ENCODE results near the gene ATRIP.
"Not testable (repeated sequence)": the region's sequence is repeated elsewhere in the genome, so short reads cannot be mapped to it uniquely, and the experiment has no call there.

Gene ATRIP

GRCh38 chr3:48456456-48456855 lies 9.9 kb downstream of the ATRIP start:
- POLR2A ChIA-PET, result no interaction called here
- no peak for DNase-seq (ENCODE audit: extremely low spot score)
- CTCF ChIA-PET, result interaction anchor here (1.3 to 6.5 kb wide), 4 partner anchors 16 to 231 kb away, joined by 3 to 53 read pairs (median 6); no protein-coding TSS in a partner anchor
- TF ChIP-seq CTCF (IDR thresholded peaks at IDR 0.05; ENCODE audit: control extremely low read depth, extremely low read depth, low read depth, missing control alignments), result no peak

GRCh38 chr3:48459331-48459730 lies 12.8 kb downstream of the ATRIP start:
- ChIA-PET CTCF (interaction anchor here (1.1 to 2.2 kb wide), 3 partner anchors 23 to 90 kb away, joined by 4 to 15 read pairs (median 4); no protein-coding TSS in a partner anchor), POLR2A (no interaction called here)
- no peak for TF ChIP-seq CTCF (IDR thresholded peaks at IDR 0.05; ENCODE audit: control extremely low read depth, extremely low read depth, low read depth, missing control alignments)
- DNase-seq (ENCODE audit: extremely low spot score), result no peak

GRCh38 chr3:48459773-48460516 lies 13.4 kb downstream of the ATRIP start:
- TF ChIP-seq CTCF (IDR thresholded peaks at IDR 0.05; ENCODE audit: control extremely low read depth, extremely low read depth, low read depth, missing control alignments), result no peak
- CTCF ChIA-PET, result interaction anchor here (1.4 kb wide), 1 partner anchor 24 kb away, joined by 4 read pairs; no protein-coding TSS in a partner anchor

GRCh38 chr3:48460517-48460902 lies 14.0 kb downstream of the ATRIP start:
- POLR2A ChIA-PET, result no interaction called here

More at GRCh38 chr3:48459773-48460516, 13.4 kb downstream of the ATRIP start:
- no peak for DNase-seq (ENCODE audit: extremely low spot score)
- POLR2A ChIA-PET, result no interaction called here

GRCh38 chr3:48461767-48462166 lies 15.2 kb downstream of the ATRIP start:
- CTCF ChIA-PET, result interaction anchor here (1.4 to 4.5 kb wide), 3 partner anchors 8 to 26 kb away, joined by 5 to 17 read pairs (median 5); no protein-coding TSS in a partner anchor

More at GRCh38 chr3:48460517-48460902, 14.0 kb downstream of the ATRIP start:
- CTCF ChIA-PET, result interaction anchor here (1.4 to 2.0 kb wide), 2 partner anchors 23 to 25 kb away, joined by 4 to 5 read pairs; no protein-coding TSS in a partner anchor
- no peak for DNase-seq (ENCODE audit: extremely low spot score)
- TF ChIP-seq CTCF (IDR thresholded peaks at IDR 0.05; ENCODE audit: control extremely low read depth, extremely low read depth, low read depth, missing control alignments), result no peak

GRCh38 chr3:48463703-48464102 lies 17.2 kb downstream of the ATRIP start:
- ChIA-PET CTCF (interaction anchor here (1.0 to 4.5 kb wide), 6 partner anchors 19 to 90 kb away, joined by 3 to 17 read pairs (median 5); no protein-coding TSS in a partner anchor), POLR2A (interaction anchor here (1.3 kb wide), 1 partner anchor 17 kb away, joined by 3 read pairs; the partner anchor contains the start of gene ATRIP)
- TF ChIP-seq CTCF (IDR thresholded peaks at IDR 0.05; ENCODE audit: control extremely low read depth, extremely low read depth, low read depth, missing control alignments), result no peak
- DNase-seq (ENCODE audit: extremely low spot score), result no peak

More at GRCh38 chr3:48461767-48462166, 15.2 kb downstream of the ATRIP start:
- POLR2A ChIA-PET; DNase-seq (ENCODE audit: extremely low spot score): not testable (repeated sequence)

Data from GM10248 (cell line).